K562 (cell line): ENCODE measurements around the gene SGK1. TPM values are rescaled to one million over a fixed set of nuclear protein-coding genes. Genes with fewer than 3 reads are reported as not detected.

Experiments
- ATAC-seq: fragments of 200-7000 bp; cut with Tn5 transposase; 3 replicates; pipeline ENCODE4 v1.9.1; 2020; ENCODE audit warnings: moderate library complexity
- BruUV-seq: library from RNA; stranded (reverse); fragments of 400-500 nt; replicated peaks from 2 replicates; lab custom pipeline; 2021; lab: Mats Ljungman, UMichigan
- CTCF ChIA-PET: fragments of 300-600 bp; formaldehyde crosslinking; extraction: SDS; loops from one replicate; lab custom pipeline; 2021; ENCODE audit warnings: low intra/inter-chr PET ratio; lab: Yijun Ruan, JAX
- POLR2A ChIA-PET: fragments of 300-600, 350-650 bp; sonication (Branson Sonifier 250); formaldehyde crosslinking; extraction: SDS; loops from one replicate; lab custom pipeline; 2021; ENCODE audit warnings: antibody characterized with exemption, inconsistent platforms; lab: Yijun Ruan, JAX
- DNase-seq, 4 experiments: peaks; one replicate each; pipeline versions ENCODE4 v3.0.0 to v3.0.0-alpha.2; 2011 to 2018; ENCODE audit warnings: low spot score in 3 of 4, mixed read lengths in 3 of 4; ENCODE audit errors: extremely low read depth in 1 of 4
- FAIRE-seq: peaks from 2 replicates; lab custom pipeline; 2011; peaks lifted over from hg19 to GRCh38; lab: Jason Lieb, UNC
- H2AFZ ChIP-seq: 2 replicates; pipeline ENCODE4 v1.6.0; 2011; ENCODE audit warnings: low read depth, low read length, control low read depth, inconsistent platforms
- H3K27ac ChIP-seq: fragments of 200-600 bp; 3 replicates; pipeline ENCODE4 v1.8.0; 2011; ENCODE audit warnings: low read depth, mild to moderate bottlenecking, control low read depth, inconsistent platforms, low read length, moderate library complexity, mixed read lengths; ENCODE audit errors: extremely low read depth
- H3K27me3 ChIP-seq, 2 experiments: fragments of 300-600 bp in 1 of 2; 2 replicates in 1 of 2; 3 replicates in 1 of 2; pipeline versions ENCODE4 v1.6.0 to v1.8.0; 2011; ENCODE audit warnings: inconsistent platforms in 2 of 2, low read length in 2 of 2, mild to moderate bottlenecking in 1 of 2, mixed read lengths in 1 of 2, moderate library complexity in 1 of 2; ENCODE audit not compliant: control insufficient read depth in 2 of 2, insufficient read depth in 2 of 2
- H3K36me3 ChIP-seq: fragments of 300-600 bp; 3 replicates; pipeline ENCODE4 v1.8.0; 2011; ENCODE audit warnings: mild to moderate bottlenecking, low read length, inconsistent platforms; ENCODE audit not compliant: control insufficient read depth, insufficient read depth
- H3K4me1 ChIP-seq, 2 experiments: fragments of 200-600 bp in 1 of 2; replicated peaks in 1 of 2; 2 replicates in 1 of 2; 3 replicates in 1 of 2; pipeline versions ENCODE4 v1.5.1 to v1.8.0; 2011; ENCODE audit warnings: inconsistent platforms in 2 of 2, low read length in 2 of 2, mild to moderate bottlenecking in 1 of 2, mixed read lengths in 1 of 2, moderate library complexity in 1 of 2; ENCODE audit not compliant: control insufficient read depth in 2 of 2, insufficient read depth in 2 of 2
- H3K4me2 ChIP-seq: 2 replicates; pipeline ENCODE4 v1.6.1; 2011; ENCODE audit warnings: low read length, control low read depth, inconsistent platforms, mixed read lengths; ENCODE audit not compliant: insufficient read depth
- H3K4me3 ChIP-seq: fragments of 200-600 bp; sonication (generic), shearing (Covaris generic); 2 replicates; pipeline ENCODE4 v1.5.1; 2016; ENCODE audit warnings: control low read depth, inconsistent platforms
- H3K79me2 ChIP-seq: fragments of 200-600 bp; 3 replicates; pipeline ENCODE4 v1.8.0; 2011; ENCODE audit warnings: low read length, inconsistent platforms; ENCODE audit not compliant: control insufficient read depth, insufficient read depth
- H3K9ac ChIP-seq, 2 experiments: 2 replicates each; pipeline versions ENCODE4 v1.6.0 to v1.6.1; 2011; ENCODE audit warnings: low read depth in 2 of 2, low read length in 2 of 2, control low read depth in 1 of 2, inconsistent platforms in 1 of 2, mild to moderate bottlenecking in 1 of 2, mixed read lengths in 1 of 2; ENCODE audit not compliant: insufficient read depth in 1 of 2
- H3K9me1 ChIP-seq: one replicate; pipeline ENCODE4 v1.6.0; 2011; ENCODE audit warnings: inconsistent platforms, mild to moderate bottlenecking, low read length, moderate library complexity; ENCODE audit not compliant: control insufficient read depth, insufficient read depth
- H3K9me3 ChIP-seq: replicated peaks from 2 replicates; pipeline ENCODE4 v1.5.1; 2011; ENCODE audit warnings: low read depth, low read length, inconsistent platforms; ENCODE audit not compliant: control insufficient read depth, insufficient read depth
- H4K20me1 ChIP-seq: replicated peaks from 2 replicates; pipeline ENCODE4 v1.6.1; 2011; ENCODE audit warnings: low read length, inconsistent platforms, mixed read lengths; ENCODE audit not compliant: control insufficient read depth, insufficient read depth
- AFF1 ChIP-seq, 2 experiments: fragments of 450-650 bp; IDR thresholded peaks; 2 replicates each; pipeline ENCODE4 v1.6.1; 2018; ENCODE audit warnings: mild to moderate bottlenecking in 2 of 2, low read depth in 1 of 2; ENCODE audit not compliant: partially characterized antibody in 2 of 2
- CBFA2T3 ChIP-seq: fragments of 450-650 bp; IDR thresholded peaks from 2 replicates; pipeline ENCODE4 v1.6.1; 2017
- CCNT2 ChIP-seq: IDR thresholded peaks from 2 replicates; pipeline ENCODE4 v1.6.1; 2011; ENCODE audit warnings: borderline replicate concordance, low read depth, mild to moderate bottlenecking, moderate library complexity, mixed read lengths, low read length; ENCODE audit not compliant: insufficient read length; ENCODE audit errors: extremely low read depth
- CHD2 ChIP-seq: IDR thresholded peaks from 2 replicates; pipeline ENCODE4 v1.6.1; 2011; ENCODE audit warnings: low read depth, low read length
- CSDE1 ChIP-seq, 2 experiments: fragments of 450-650 bp; IDR thresholded peaks; 2 replicates each; pipeline ENCODE4 v1.6.1; 2016; ENCODE audit warnings: mild to moderate bottlenecking in 1 of 2
- FOSL1 ChIP-seq: fragments of 200-800 bp; sonication (Bioruptor generic); conservative IDR thresholded peaks from 2 replicates; pipeline ENCODE4 v1.6.1; 2016; ENCODE audit warnings: missing genetic modification characterization, missing compliant biosample characterization
- HNRNPK ChIP-seq: fragments of 200-400 bp; formaldehyde crosslinking; IDR thresholded peaks from one replicate; pipeline ENCODE4 v1.6.1; 2018; ENCODE audit warnings: mild to moderate bottlenecking, low read depth, low read length; ENCODE audit not compliant: poor library complexity, severe bottlenecking
- KLF1 ChIP-seq: fragments of 450-650 bp; IDR thresholded peaks from 2 replicates; pipeline ENCODE4 v1.6.1; 2016; ENCODE audit warnings: missing genetic modification characterization, missing compliant biosample characterization
- MCM3 ChIP-seq: fragments of 450-650 bp; IDR thresholded peaks from 2 replicates; pipeline ENCODE4 v1.6.1; 2016
- NEUROD1 ChIP-seq: fragments of 150-350 bp; IDR thresholded peaks from 2 replicates; pipeline ENCODE4 v1.6.1; 2014; ENCODE audit warnings: borderline replicate concordance, low read length, low read depth; ENCODE audit not compliant: partially characterized antibody
- NR4A1 ChIP-seq, 2 experiments: fragments of 250-450 bp in 1 of 2; fragments of 450-650 bp in 1 of 2; sonication (Bioruptor Pico) in 1 of 2; IDR thresholded peaks; 2 replicates each; pipeline versions ENCODE4 v1.4.0 to v1.6.1; 2016 to 2020; ENCODE audit warnings: mild to moderate bottlenecking in 2 of 2, missing compliant biosample characterization in 1 of 2, missing genetic modification characterization in 1 of 2, moderate library complexity in 1 of 2
- RUNX1 ChIP-seq: sonication (generic); IDR thresholded peaks from 2 replicates; pipeline ENCODE4 v1.6.1; 2016; ENCODE audit warnings: antibody characterized with exemption, low read depth
- SMARCB1 ChIP-seq: IDR thresholded peaks from 2 replicates; pipeline ENCODE4 v1.6.1; 2011; ENCODE audit warnings: improper control_type of control experiment, low read depth; ENCODE audit not compliant: insufficient read length
- TCF7L2 ChIP-seq: fragments of 150-350 bp; IDR thresholded peaks from 2 replicates; pipeline ENCODE4 v1.6.1; 2016; ENCODE audit warnings: low read depth, mild to moderate bottlenecking, low read length, moderate library complexity
- ZHX1 ChIP-seq: fragments of 150-350 bp; conservative IDR thresholded peaks from 2 replicates; pipeline ENCODE4 v1.6.1; 2014; ENCODE audit warnings: low read length
- ZNF561 ChIP-seq: fragments of 450-650 bp; formaldehyde crosslinking; conservative IDR thresholded peaks from 2 replicates; pipeline ENCODE4 v1.4.0; 2020; ENCODE audit warnings: mild to moderate bottlenecking, moderate library complexity
- WGBS: fragments of 100-300 bp; shearing (Covaris generic); methylation state at CpG from one replicate; pipeline ENCODE4 v1.1.6; 2016; ENCODE audit warnings: low coverage, mixed read lengths; ENCODE audit not compliant: insufficient coverage; ENCODE audit errors: missing lambda C conversion rate; 5-methylcytosine and 5-hydroxymethylcytosine counted together
- in situ Hi-C: fragments of 300-500 bp; cut with MboI; formaldehyde crosslinking; loops from 4 replicates; pipeline ENCODE4 v1.15.0; 2018; ENCODE audit warnings: inconsistent platforms, mixed read lengths
- intact Hi-C: fragments of 100-400 bp; cut with micrococcal nuclease; formaldehyde crosslinking; loops from 2 replicates; pipeline ENCODE4 v1.14.2; 2022
- polyA plus RNA-seq, 8 experiments: library from polyadenylated mRNA; depleted of rRNA in 4 of 8; stranded (reverse) in 5 of 8; unstranded in 3 of 8; fragments of >200 nt; fragmentation: Nextera tagmentation in 2 of 8; fragmentation: Illumina TruSeq in 1 of 8; extraction: Ambion mirVana in 2 of 8; extraction: Trizol in 1 of 8; gene quantifications; 2 replicates each; pipeline versions ENCODE4 v1.2.1 to v1.2.3, GENCODE V29; 2011 to 2014; ENCODE audit warnings: inconsistent platforms in 1 of 8, missing spikeins in 1 of 8
- total RNA-seq, 7 experiments: library from RNA; depleted of rRNA in 6 of 7; stranded (reverse); fragments of >200 nt in 6 of 7; fragmentation: Illumina TruSeq in 2 of 7; extraction: Trizol in 2 of 7; gene quantifications; 2 replicates each; pipeline versions ENCODE4 v1.2.1 to v1.2.3, GENCODE V29; 2011 to 2021; ENCODE audit warnings: low replicate concordance in 1 of 7

The SGK1 gene
- total and polyA plus RNA-seq, 9 of the 15 experiments (the other 6 are each of a cell fraction or from before 2014, with no cell fraction given) = 3.5 to 7.2 (median 3.9) TPM

GRCh38 chr6:134198093-134198492, 119.8 kb downstream of the SGK1 start:
- no peaks in the 10 kb centered on the region for H3K27me3 ChIP-seq
- WGBS = 6% methylated on average over 3 of the region's 3 CpGs
- in situ Hi-C loops (no loop called here), intact Hi-C loops (loop anchor here (5.0 kb wide), 2 partner anchors 54 to 94 kb away; no protein-coding TSS in a partner anchor)
- no peaks in the 10 kb centered on the region for H3K36me3 ChIP-seq
- CTCF ChIA-PET = no interaction called here
- H3K4me3 ChIP-seq = no peak overlapping the region
- H3K9me3 ChIP-seq = no peaks in the 10 kb centered on the region
- H3K27ac ChIP-seq = no peak overlapping the region
- H3K9me1 ChIP-seq = no peaks in the 10 kb centered on the region
- FAIRE-seq (no peak), ATAC-seq (no peak), DNase-seq (peak in 1 of 4 experiments; percentile 24)
- H4K20me1 ChIP-seq = no peaks in the 10 kb centered on the region
- H3K9ac ChIP-seq = no peak overlapping the region
- H3K4me2 ChIP-seq = no peak overlapping the region
- no peaks in the 10 kb centered on the region for H3K79me2 ChIP-seq
- POLR2A ChIA-PET = interaction anchor here (0.8 to 1.6 kb wide), 4 partner anchors 13 to 856 kb away, joined by 3 to 5 read pairs (median 4); partner anchors contain the start of gene HBS1L
- H2AFZ ChIP-seq = no peak overlapping the region
- BruUV-seq = no TSS peak
- H3K4me1 ChIP-seq = peaks cover 25 to 42% of the 10 kb centered on the region in 2 experiments
- TF ChIP-seq TCF7L2 (no peak), RUNX1 (no peak), CHD2 (no peak), CBFA2T3 (peak; percentile 68), FOSL1 (tag) (peak; percentile 75), CSDE1 (IDR thresholded peaks at IDR 0.05) (no peak), NR4A1 (CRISPR knock-in tag; IDR thresholded peaks at IDR 0.05) (no peak), NR4A1 (tag; IDR thresholded peaks at IDR 0.05) (no peak), HNRNPK (no peak), MCM3 (no peak), AFF1 (IDR thresholded peaks at IDR 0.05; ENCODE audit: low read depth in 1 of 2, partially characterized antibody in 2 of 2) (no peak), ZHX1 (no peak), ZNF561 (no peak), CCNT2 (peak; percentile 47), NEUROD1 (no peak), SMARCB1 (no peak), KLF1 (no peak)
